ENCODE measurements around the gene MYO1H. TPM values are rescaled to one million over a fixed set of nuclear protein-coding genes. Genes with fewer than 3 reads are reported as not detected.

MYO1H gene
- total RNA-seq, 1 experiment from 2014 or later, result not detected

- H2AFZ ChIP-seq (ENCODE audit: low read length), result no peak overlapping the region
- no peaks in the 10 kb centered on the region for H3K4me1 ChIP-seq (ENCODE audit: low read length)
- H3K36me3 ChIP-seq (ENCODE audit: insufficient read depth, low read length), result no peaks in the 10 kb centered on the region
- DNase-seq, result no peak
- H3K9me3 ChIP-seq (ENCODE audit: low read length), result no peaks in the 10 kb centered on the region
- H3K4me3 ChIP-seq (ENCODE audit: low read length), result no peak overlapping the region
- no peak overlapping the region for H3K9ac ChIP-seq (ENCODE audit: low read length)
- no peaks in the 10 kb centered on the region for H3K9me2 ChIP-seq (replicated peaks; ENCODE audit: insufficient read depth, low read length)
- H3K27ac ChIP-seq (ENCODE audit: low read length), result no peak overlapping the region
- no peaks in the 10 kb centered on the region for H4K20me1 ChIP-seq (ENCODE audit: insufficient read depth, low read depth, low read length)
- no peaks in the 10 kb centered on the region for H3K79me2 ChIP-seq (ENCODE audit: low read length)
- H3K4me2 ChIP-seq (ENCODE audit: low read depth, low read length, poor library complexity, severe bottlenecking), result no peak overlapping the region
- H3K27me3 ChIP-seq (ENCODE audit: low read length), result no peaks in the 10 kb centered on the region
Observed at GRCh38 chr12:109357032-109357431, 9.3 kb downstream of the MYO1H start.

GRCh38 chr12:109358154-109358869, 10.6 kb downstream of the MYO1H start:
- 0 out of 2 replicates have a peak overlapping the region, but pooled peaks have one; percentile 13 for H3K9ac ChIP-seq (ENCODE audit: low read length)
- H3K27ac ChIP-seq (ENCODE audit: low read length), result no peak overlapping the region
- no peaks in the 10 kb centered on the region for H4K20me1 ChIP-seq (ENCODE audit: insufficient read depth, low read depth, low read length)
- no peaks in the 10 kb centered on the region for H3K36me3 ChIP-seq (ENCODE audit: insufficient read depth, low read length)
- H3K4me1 ChIP-seq (ENCODE audit: low read length), result no peaks in the 10 kb centered on the region
- 0 out of 2 replicates have a peak overlapping the region, but pooled peaks have one; percentile 12 for H3K4me3 ChIP-seq (ENCODE audit: low read length)
- no peak for DNase-seq
- H3K4me2 ChIP-seq (ENCODE audit: low read depth, low read length, poor library complexity, severe bottlenecking), result peak overlapping the region; percentile 37
- no peaks in the 10 kb centered on the region for H3K27me3 ChIP-seq (ENCODE audit: low read length)
- H3K9me3 ChIP-seq (ENCODE audit: low read length), result no peaks in the 10 kb centered on the region
- no peaks in the 10 kb centered on the region for H3K9me2 ChIP-seq (replicated peaks; ENCODE audit: insufficient read depth, low read length)
- no peaks in the 10 kb centered on the region for H3K79me2 ChIP-seq (ENCODE audit: low read length)
- H2AFZ ChIP-seq (ENCODE audit: low read length), result peak overlapping the region; percentile 43; the same call in 1 of the 2 replicates

- DNase-seq, result no peak
- Histone ChIP-seq H3K4me1 (ENCODE audit: low read length) (no peaks in the 10 kb centered on the region), H4K20me1 (ENCODE audit: insufficient read depth, low read depth, low read length) (no peaks in the 10 kb centered on the region), H3K36me3 (ENCODE audit: insufficient read depth, low read length) (no peaks in the 10 kb centered on the region), H3K9me3 (ENCODE audit: low read length) (no peaks in the 10 kb centered on the region), H3K27me3 (ENCODE audit: low read length) (no peaks in the 10 kb centered on the region), H3K4me2 (ENCODE audit: low read depth, low read length, poor library complexity, severe bottlenecking) (no peak overlapping the region), H3K9ac (ENCODE audit: low read length) (no peak overlapping the region), H3K27ac (ENCODE audit: low read length) (no peak overlapping the region), H3K9me2 (replicated peaks; ENCODE audit: insufficient read depth, low read length) (no peaks in the 10 kb centered on the region), H2AFZ (ENCODE audit: low read length) (no peak overlapping the region), H3K79me2 (ENCODE audit: low read length) (no peaks in the 10 kb centered on the region), H3K4me3 (ENCODE audit: low read length) (no peak overlapping the region)
Observed at GRCh38 chr12:109359131-109359690, 11.5 kb downstream of the MYO1H start.

- no peak for DNase-seq
- H3K27ac ChIP-seq (ENCODE audit: low read length), result no peak overlapping the region
- H3K36me3 ChIP-seq (ENCODE audit: insufficient read depth, low read length), result no peaks in the 10 kb centered on the region
- H2AFZ ChIP-seq (ENCODE audit: low read length), result no peak overlapping the region
- no peak overlapping the region for H3K4me3 ChIP-seq (ENCODE audit: low read length)
- H3K9me2 ChIP-seq (replicated peaks; ENCODE audit: insufficient read depth, low read length), result no peaks in the 10 kb centered on the region
- H3K27me3 ChIP-seq (ENCODE audit: low read length), result no peaks in the 10 kb centered on the region
- no peak overlapping the region for H3K9ac ChIP-seq (ENCODE audit: low read length)
- H3K4me2 ChIP-seq (ENCODE audit: low read depth, low read length, poor library complexity, severe bottlenecking), result no peak overlapping the region
- no peaks in the 10 kb centered on the region for H3K4me1 ChIP-seq (ENCODE audit: low read length)
- H3K9me3 ChIP-seq (ENCODE audit: low read length), result no peaks in the 10 kb centered on the region
- no peaks in the 10 kb centered on the region for H3K79me2 ChIP-seq (ENCODE audit: low read length)
- H4K20me1 ChIP-seq (ENCODE audit: insufficient read depth, low read depth, low read length), result no peaks in the 10 kb centered on the region
Observed at GRCh38 chr12:109369831-109370230, 22.1 kb downstream of the MYO1H start.

- peak; percentile 34 for DNase-seq
Observed at GRCh38 chr12:109377139-109377685, 29.5 kb downstream of the MYO1H start.

GRCh38 chr12:109378569-109378968, 30.9 kb downstream of the MYO1H start:
- Histone ChIP-seq H3K9ac (ENCODE audit: low read length) (no peak overlapping the region), H3K79me2 (ENCODE audit: low read length) (no peaks in the 10 kb centered on the region), H3K4me2 (ENCODE audit: low read depth, low read length, poor library complexity, severe bottlenecking) (no peak overlapping the region), H3K27ac (ENCODE audit: low read length) (no peak overlapping the region), H4K20me1 (ENCODE audit: insufficient read depth, low read depth, low read length) (no peaks in the 10 kb centered on the region), H3K9me2 (replicated peaks; ENCODE audit: insufficient read depth, low read length) (no peaks in the 10 kb centered on the region), H3K27me3 (ENCODE audit: low read length) (no peaks in the 10 kb centered on the region), H3K36me3 (ENCODE audit: insufficient read depth, low read length) (no peaks in the 10 kb centered on the region), H2AFZ (ENCODE audit: low read length) (no peak overlapping the region), H3K4me3 (ENCODE audit: low read length) (no peak overlapping the region), H3K4me1 (ENCODE audit: low read length) (no peaks in the 10 kb centered on the region), H3K9me3 (ENCODE audit: low read length) (no peaks in the 10 kb centered on the region)
- DNase-seq, result no peak

More at GRCh38 chr12:109377139-109377685, 29.5 kb downstream of the MYO1H start:
- no peaks in the 10 kb centered on the region for H4K20me1 ChIP-seq (ENCODE audit: insufficient read depth, low read depth, low read length)
- H3K9me3 ChIP-seq (ENCODE audit: low read length), result no peaks in the 10 kb centered on the region
- no peaks in the 10 kb centered on the region for H3K79me2 ChIP-seq (ENCODE audit: low read length)
- H3K9me2 ChIP-seq (replicated peaks; ENCODE audit: insufficient read depth, low read length), result no peaks in the 10 kb centered on the region
- no peak overlapping the region for H3K9ac ChIP-seq (ENCODE audit: low read length)
- H3K4me1 ChIP-seq (ENCODE audit: low read length), result no peaks in the 10 kb centered on the region
- H2AFZ ChIP-seq (ENCODE audit: low read length), result no peak overlapping the region
- no peak overlapping the region for H3K4me3 ChIP-seq (ENCODE audit: low read length)
- no peaks in the 10 kb centered on the region for H3K36me3 ChIP-seq (ENCODE audit: insufficient read depth, low read length)
- H3K27ac ChIP-seq (ENCODE audit: low read length), result no peak overlapping the region
- no peaks in the 10 kb centered on the region for H3K27me3 ChIP-seq (ENCODE audit: low read length)
- H3K4me2 ChIP-seq (ENCODE audit: low read depth, low read length, poor library complexity, severe bottlenecking), result no peak overlapping the region

- Histone ChIP-seq H4K20me1 (ENCODE audit: insufficient read depth, low read depth, low read length) (no peaks in the 10 kb centered on the region), H3K9me3 (ENCODE audit: low read length) (no peaks in the 10 kb centered on the region), H3K79me2 (ENCODE audit: low read length) (no peaks in the 10 kb centered on the region), H3K9me2 (replicated peaks; ENCODE audit: insufficient read depth, low read length) (no peaks in the 10 kb centered on the region), H3K4me2 (ENCODE audit: low read depth, low read length, poor library complexity, severe bottlenecking) (no peak overlapping the region), H3K4me3 (ENCODE audit: low read length) (no peak overlapping the region), H2AFZ (ENCODE audit: low read length) (no peak overlapping the region), H3K27me3 (ENCODE audit: low read length) (no peaks in the 10 kb centered on the region), H3K27ac (ENCODE audit: low read length) (no peak overlapping the region), H3K4me1 (ENCODE audit: low read length) (no peaks in the 10 kb centered on the region), H3K9ac (ENCODE audit: low read length) (no peak overlapping the region), H3K36me3 (ENCODE audit: insufficient read depth, low read length) (no peaks in the 10 kb centered on the region)
- DNase-seq, result no peak
Observed at GRCh38 chr12:109382031-109382430, 34.3 kb downstream of the MYO1H start.

- H2AFZ ChIP-seq (ENCODE audit: low read length), result no peak overlapping the region
- H3K4me2 ChIP-seq (ENCODE audit: low read depth, low read length, poor library complexity, severe bottlenecking), result no peak overlapping the region
- no peaks in the 10 kb centered on the region for H3K27me3 ChIP-seq (ENCODE audit: low read length)
- H3K36me3 ChIP-seq (ENCODE audit: insufficient read depth, low read length), result no peaks in the 10 kb centered on the region
- H3K79me2 ChIP-seq (ENCODE audit: low read length), result no peaks in the 10 kb centered on the region
- H3K4me1 ChIP-seq (ENCODE audit: low read length), result no peaks in the 10 kb centered on the region
- H3K4me3 ChIP-seq (ENCODE audit: low read length), result no peak overlapping the region
- H3K9me2 ChIP-seq (replicated peaks; ENCODE audit: insufficient read depth, low read length), result no peaks in the 10 kb centered on the region
- DNase-seq, result peak; percentile 35
- no peaks in the 10 kb centered on the region for H4K20me1 ChIP-seq (ENCODE audit: insufficient read depth, low read depth, low read length)
- H3K9ac ChIP-seq (ENCODE audit: low read length), result no peak overlapping the region
- no peaks in the 10 kb centered on the region for H3K9me3 ChIP-seq (ENCODE audit: low read length)
- no peak overlapping the region for H3K27ac ChIP-seq (ENCODE audit: low read length)
Observed at GRCh38 chr12:109383240-109383639, 35.5 kb downstream of the MYO1H start.
